Testis (tissue), 2 donors: ENCODE measurements around the gene SDK2.

Experiments used
- POLR2A ChIP-seq: fragments of 450-650 bp; IDR thresholded peaks from one replicate; pipeline ENCODE4 v1.6.1; 2017; ENCODE audit warnings: antibody characterized with exemption, mild to moderate bottlenecking, moderate library complexity
- TF ChIP-seq, protein P1 (sequence below), 3 experiments: fragments of 450-650 bp in 2 of 3; fragments of 200-600 bp in 1 of 3; sonication (generic) in 1 of 3; IDR thresholded peaks; one replicate each; pipeline ENCODE4 v1.5.1; 2016 to 2019; ENCODE audit warnings: antibody characterized with exemption in 3 of 3, mild to moderate bottlenecking in 2 of 3, moderate library complexity in 1 of 3

DNA sequence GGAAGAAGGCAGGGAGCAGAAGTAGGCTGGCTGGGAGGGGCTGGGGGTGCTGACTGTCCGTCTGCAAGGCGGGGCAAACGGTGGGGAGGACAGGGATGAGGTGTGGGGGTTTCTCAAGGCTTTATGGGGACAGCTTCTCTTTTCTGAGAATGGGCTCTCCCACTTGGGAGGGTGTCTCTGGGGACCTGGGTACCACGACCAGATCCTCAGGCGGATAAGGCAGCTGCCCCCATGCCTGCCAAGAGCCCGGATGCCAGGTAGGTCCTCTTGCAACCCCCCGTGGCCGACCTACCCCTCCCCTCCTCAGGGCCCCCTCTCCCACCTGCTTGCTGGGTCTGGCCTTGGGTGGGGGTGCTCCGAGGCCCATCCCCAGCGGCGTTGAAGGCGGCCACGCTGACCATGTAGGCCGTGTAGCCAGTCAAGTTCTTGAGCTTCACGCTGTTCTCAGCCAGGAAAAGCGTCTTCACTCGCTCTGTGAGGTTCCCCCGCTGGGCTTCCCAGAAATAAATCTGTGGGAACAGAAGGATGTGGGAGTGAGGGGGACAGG, 276.1 kb downstream of the SDK2 start:
- TF ChIP-seq POLR2A: no peak
- TF ChIP-seq, protein P1, sequence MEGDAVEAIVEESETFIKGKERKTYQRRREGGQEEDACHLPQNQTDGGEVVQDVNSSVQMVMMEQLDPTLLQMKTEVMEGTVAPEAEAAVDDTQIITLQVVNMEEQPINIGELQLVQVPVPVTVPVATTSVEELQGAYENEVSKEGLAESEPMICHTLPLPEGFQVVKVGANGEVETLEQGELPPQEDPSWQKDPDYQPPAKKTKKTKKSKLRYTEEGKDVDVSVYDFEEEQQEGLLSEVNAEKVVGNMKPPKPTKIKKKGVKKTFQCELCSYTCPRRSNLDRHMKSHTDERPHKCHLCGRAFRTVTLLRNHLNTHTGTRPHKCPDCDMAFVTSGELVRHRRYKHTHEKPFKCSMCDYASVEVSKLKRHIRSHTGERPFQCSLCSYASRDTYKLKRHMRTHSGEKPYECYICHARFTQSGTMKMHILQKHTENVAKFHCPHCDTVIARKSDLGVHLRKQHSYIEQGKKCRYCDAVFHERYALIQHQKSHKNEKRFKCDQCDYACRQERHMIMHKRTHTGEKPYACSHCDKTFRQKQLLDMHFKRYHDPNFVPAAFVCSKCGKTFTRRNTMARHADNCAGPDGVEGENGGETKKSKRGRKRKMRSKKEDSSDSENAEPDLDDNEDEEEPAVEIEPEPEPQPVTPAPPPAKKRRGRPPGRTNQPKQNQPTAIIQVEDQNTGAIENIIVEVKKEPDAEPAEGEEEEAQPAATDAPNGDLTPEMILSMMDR (IDR thresholded peaks at IDR 0.05): no peak
